GM19351 (cell line): ENCODE measurements around the gene SHC3.

Experiments
- ATAC-seq: cut with Tn5 transposase; IDR thresholded peaks from one replicate; pipeline ENCODE4 v1.9.1; 2021; ENCODE audit warnings: mild to moderate bottlenecking, moderate library complexity; ENCODE audit not compliant: unreplicated experiment

The SHC3 gene

GRCh38 chr9:89187541-89187940, 8.9 kb upstream of the SHC3 start:
- no peak for ATAC-seq

GRCh38 chr9:89186960-89187359, 8.3 kb upstream of the SHC3 start:
- no peak for ATAC-seq

GRCh38 chr9:89185980-89186379, 7.4 kb upstream of the SHC3 start:
- ATAC-seq: no peak

GRCh38 chr9:89183146-89183545, 4.5 kb upstream of the SHC3 start:
- no peak for ATAC-seq

GRCh38 chr9:89182369-89182768, 3.8 kb upstream of the SHC3 start:
- ATAC-seq: no peak

- peak; percentile 73 for ATAC-seq
Measured at GRCh38 chr9:89179895-89180734, 1.5 kb upstream of the SHC3 start.

GRCh38 chr9:89179540-89179894, 899 bp upstream of the SHC3 start:
- no peak for ATAC-seq

GRCh38 chr9:89178830-89179539, 367 bp upstream of the SHC3 start:
- no peak for ATAC-seq

- no peak for ATAC-seq
Measured at GRCh38 chr9:89177012-89177943, 1.3 kb downstream of the SHC3 start.

- no peak for ATAC-seq
Measured at GRCh38 chr9:89175828-89176261, 2.8 kb downstream of the SHC3 start.

GRCh38 chr9:89174291-89174690, 4.3 kb downstream of the SHC3 start:
- no peak for ATAC-seq

GRCh38 chr9:89173072-89173471, 5.5 kb downstream of the SHC3 start:
- no peak for ATAC-seq

GRCh38 chr9:89172398-89172797, 6.2 kb downstream of the SHC3 start:
- ATAC-seq: no peak

- no peak for ATAC-seq
Measured at GRCh38 chr9:89171693-89172092, 6.9 kb downstream of the SHC3 start.

- no peak for ATAC-seq
Measured at GRCh38 chr9:89171231-89171630, 7.4 kb downstream of the SHC3 start.

GRCh38 chr9:89168901-89169813, 9.5 kb downstream of the SHC3 start:
- ATAC-seq: no peak

- ATAC-seq: no peak
Measured at GRCh38 chr9:89167788-89168187, 10.8 kb downstream of the SHC3 start.

GRCh38 chr9:89166852-89167251, 11.8 kb downstream of the SHC3 start:
- ATAC-seq: no peak

GRCh38 chr9:89165880-89166279, 12.7 kb downstream of the SHC3 start:
- ATAC-seq: no peak

- no peak for ATAC-seq
Measured at GRCh38 chr9:89165341-89165740, 13.3 kb downstream of the SHC3 start.
